CD4-positive, alpha-beta T cell treated with Interleukin-10 for 1 hour (primary cell): ENCODE data around the gene ITSN1.

Experiments
- DNase-seq: peaks from one replicate; pipeline ENCODE4 v3.0.0-alpha.2; 2020

The ITSN1 gene

GRCh38 chr21:33940164-33940880, 298.0 kb downstream of the ITSN1 start:
- no peak for DNase-seq

- DNase-seq = no peak
Measured at GRCh38 chr21:33940881-33941245, 298.6 kb downstream of the ITSN1 start.

GRCh38 chr21:33942426-33942825, 300.1 kb downstream of the ITSN1 start:
- DNase-seq = no peak

GRCh38 chr21:33943293-33943692, 301.0 kb downstream of the ITSN1 start:
- no peak for DNase-seq

- DNase-seq = no peak
Measured at GRCh38 chr21:33944185-33944763, 302.0 kb downstream of the ITSN1 start.

GRCh38 chr21:33945652-33946270, 303.5 kb downstream of the ITSN1 start:
- DNase-seq = no peak

- peak; percentile 91 for DNase-seq
Measured at GRCh38 chr21:33947451-33948095, 305.3 kb downstream of the ITSN1 start.

GRCh38 chr21:33948096-33948950, 306.0 kb downstream of the ITSN1 start:
- DNase-seq = peak; percentile 92

- DNase-seq = no peak
Measured at GRCh38 chr21:33948951-33949444, 306.7 kb downstream of the ITSN1 start.
